DND-41 (cell line): ENCODE results near the gene BLM.

Experiments
- EZH2 ChIP-seq: IDR thresholded peaks from 3 replicates; pipeline ENCODE4 v1.6.1; 2012; ENCODE audit warnings: borderline replicate concordance, low read depth, mild to moderate bottlenecking, moderate library complexity, low read length, inconsistent platforms; ENCODE audit not compliant: severe bottlenecking
- TF ChIP-seq, protein P1 (sequence below): IDR thresholded peaks from 2 replicates; pipeline ENCODE4 v1.5.1; 2012; ENCODE audit warnings: borderline replicate concordance, low read length, moderate library complexity, mild to moderate bottlenecking; ENCODE audit not compliant: poor library complexity, severe bottlenecking; ENCODE audit errors: extremely low read depth

DNA sequence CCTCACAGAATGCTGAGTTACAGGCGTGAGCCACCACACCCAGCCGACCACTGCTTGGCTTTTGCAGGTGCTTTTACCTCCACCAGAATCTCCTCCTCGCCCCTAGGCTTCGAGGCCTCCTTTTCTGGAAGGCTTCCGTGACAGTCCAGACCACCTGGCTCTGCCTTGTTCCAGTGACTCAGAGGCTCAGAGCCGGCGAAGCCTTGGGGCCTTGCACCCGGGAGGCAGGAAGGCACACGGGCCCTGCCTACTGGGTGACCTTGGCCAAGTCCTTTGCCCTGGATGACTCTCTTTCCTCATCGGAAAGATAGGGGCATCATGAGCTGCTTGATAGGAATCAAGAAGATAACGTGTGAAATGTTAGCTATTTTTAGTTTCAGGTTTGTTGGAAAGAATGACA lies 119.9 kb downstream of the BLM start:
- TF ChIP-seq, protein P1, sequence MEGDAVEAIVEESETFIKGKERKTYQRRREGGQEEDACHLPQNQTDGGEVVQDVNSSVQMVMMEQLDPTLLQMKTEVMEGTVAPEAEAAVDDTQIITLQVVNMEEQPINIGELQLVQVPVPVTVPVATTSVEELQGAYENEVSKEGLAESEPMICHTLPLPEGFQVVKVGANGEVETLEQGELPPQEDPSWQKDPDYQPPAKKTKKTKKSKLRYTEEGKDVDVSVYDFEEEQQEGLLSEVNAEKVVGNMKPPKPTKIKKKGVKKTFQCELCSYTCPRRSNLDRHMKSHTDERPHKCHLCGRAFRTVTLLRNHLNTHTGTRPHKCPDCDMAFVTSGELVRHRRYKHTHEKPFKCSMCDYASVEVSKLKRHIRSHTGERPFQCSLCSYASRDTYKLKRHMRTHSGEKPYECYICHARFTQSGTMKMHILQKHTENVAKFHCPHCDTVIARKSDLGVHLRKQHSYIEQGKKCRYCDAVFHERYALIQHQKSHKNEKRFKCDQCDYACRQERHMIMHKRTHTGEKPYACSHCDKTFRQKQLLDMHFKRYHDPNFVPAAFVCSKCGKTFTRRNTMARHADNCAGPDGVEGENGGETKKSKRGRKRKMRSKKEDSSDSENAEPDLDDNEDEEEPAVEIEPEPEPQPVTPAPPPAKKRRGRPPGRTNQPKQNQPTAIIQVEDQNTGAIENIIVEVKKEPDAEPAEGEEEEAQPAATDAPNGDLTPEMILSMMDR = no peak
- no peak for TF ChIP-seq EZH2
